GM19238 (cell line): ENCODE results near the gene PHF14.
"Not testable (repeated sequence)": the region's sequence is repeated elsewhere in the genome, so short reads cannot be mapped to it uniquely, and the experiment has no call there.

Experiments
- DNase-seq: peaks from one replicate; pipeline ENCODE4 v3.0.0; 2011; ENCODE audit warnings: low spot score; ENCODE audit not compliant: insufficient read length

PHF14 gene

GRCh38 chr7:10973061-10973941, at the start of gene PHF14:
PHF14 (plus strand) TSS chr7:10973872; CDS start chr7:10974324, 452 bp downstream.
- peak; percentile 85 for DNase-seq

- DNase-seq, result no peak
Measured at GRCh38 chr7:10924370-10924769, 49.3 kb upstream of the PHF14 start.

GRCh38 chr7:10928203-10928602, 45.5 kb upstream of the PHF14 start:
- not testable (repeated sequence) for DNase-seq

GRCh38 chr7:10930551-10930950, 43.1 kb upstream of the PHF14 start:
- DNase-seq, result no peak

GRCh38 chr7:10931161-10931560, 42.5 kb upstream of the PHF14 start:
- no peak for DNase-seq

GRCh38 chr7:10934292-10934691, 39.4 kb upstream of the PHF14 start:
- no peak for DNase-seq

GRCh38 chr7:10939237-10939910, 34.3 kb upstream of the PHF14 start:
- DNase-seq, result no peak

GRCh38 chr7:10939911-10940703, 33.6 kb upstream of the PHF14 start:
- peak; percentile 90 for DNase-seq

GRCh38 chr7:10940704-10941355, 32.8 kb upstream of the PHF14 start:
- DNase-seq, result peak; percentile 1

- DNase-seq, result no peak
Measured at GRCh38 chr7:10950494-10950893, 23.2 kb upstream of the PHF14 start.

- not testable (repeated sequence) for DNase-seq
Measured at GRCh38 chr7:10950974-10951578, 22.6 kb upstream of the PHF14 start.

- DNase-seq, result no peak
Measured at GRCh38 chr7:10952588-10952987, 21.1 kb upstream of the PHF14 start.

- DNase-seq, result not testable (repeated sequence)
Measured at GRCh38 chr7:10953078-10953750, 20.5 kb upstream of the PHF14 start.

GRCh38 chr7:10956528-10956927, 17.1 kb upstream of the PHF14 start:
- no peak for DNase-seq

GRCh38 chr7:10960242-10960641, 13.4 kb upstream of the PHF14 start:
- DNase-seq, result not testable (repeated sequence)

- not testable (repeated sequence) for DNase-seq
Measured at GRCh38 chr7:10965016-10965415, 8.7 kb upstream of the PHF14 start.

GRCh38 chr7:10972174-10972573, 1.5 kb upstream of the PHF14 start:
- DNase-seq, result no peak

GRCh38 chr7:10973942-10974911, 555 bp downstream of the PHF14 start:
- peak; percentile 15 for DNase-seq

- DNase-seq, result no peak
Measured at GRCh38 chr7:10977113-10977512, 3.4 kb downstream of the PHF14 start.
